Measurements from ENCODE around the gene SIRT3. TPM values are rescaled to one million over a fixed set of nuclear protein-coding genes. Genes with fewer than 3 reads are reported as not detected.

Gene SIRT3
- total RNA-seq, 2 donors from 2014 or later, result 16.1 to 22.0 TPM

GRCh38 chr11:227824-228379 is 8.2 kb downstream of the SIRT3 start:
- ATAC-seq (ENCODE audit: insufficient number of reproducible peaks, low FRiP score, low read depth) (no peak), DNase-seq (ENCODE audit: low spot score) (no peak)
- Histone ChIP-seq H3K9me3 (no peaks in the 10 kb centered on the region), H3K4me3 (no peak overlapping the region), H3K36me3 (no peaks in the 10 kb centered on the region), H3K4me1 (ENCODE audit: control insufficient read depth in 1 of 2, low read depth in 2 of 2) (no peaks in the 10 kb centered on the region), H3K27ac (no peak overlapping the region), H3K27me3 (replicated peaks; ENCODE audit: insufficient read depth) (no peaks in the 10 kb centered on the region)
- TF ChIP-seq CTCF (IDR thresholded peaks at IDR 0.05), result no peak

GRCh38 chr11:225734-226453 is 10.2 kb downstream of the SIRT3 start:
- DNase-seq (ENCODE audit: low spot score) (no peak), ATAC-seq (ENCODE audit: insufficient number of reproducible peaks, low FRiP score, low read depth) (no peak)
- Histone ChIP-seq H3K36me3 (no peaks in the 10 kb centered on the region), H3K27me3 (replicated peaks; ENCODE audit: insufficient read depth) (no peaks in the 10 kb centered on the region), H3K27ac (no peak overlapping the region), H3K4me1 (ENCODE audit: control insufficient read depth in 1 of 2, low read depth in 2 of 2) (no peaks in the 10 kb centered on the region), H3K4me3 (no peak overlapping the region), H3K9me3 (no peaks in the 10 kb centered on the region)
- TF ChIP-seq CTCF (IDR thresholded peaks at IDR 0.05), result no peak

DNA sequence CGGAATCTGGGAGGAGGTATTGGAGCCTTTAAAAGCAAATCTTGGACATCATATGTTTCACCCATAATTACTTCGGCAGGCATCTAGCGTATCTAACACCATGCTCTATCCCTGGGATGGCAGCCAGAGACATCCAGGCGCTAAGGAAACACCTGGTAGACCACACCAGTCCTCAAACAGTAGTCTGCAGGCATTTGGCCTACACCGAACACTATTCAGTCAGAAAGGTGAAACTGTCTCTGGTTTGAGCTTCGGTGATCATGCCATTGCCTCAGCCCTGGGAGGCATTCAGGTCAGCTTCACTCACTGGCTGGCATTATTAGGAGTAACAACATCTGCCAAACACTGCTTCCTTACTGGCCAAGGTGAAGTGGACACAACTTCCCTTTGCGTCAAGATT is 11.7 kb downstream of the SIRT3 start:
- H3K27ac ChIP-seq, result no peak overlapping the region
- no peak for ATAC-seq (ENCODE audit: insufficient number of reproducible peaks, low FRiP score, low read depth)
- no peaks in the 10 kb centered on the region for H3K27me3 ChIP-seq (replicated peaks; ENCODE audit: insufficient read depth)
- H3K36me3 ChIP-seq, result no peaks in the 10 kb centered on the region
- TF ChIP-seq CTCF (IDR thresholded peaks at IDR 0.05), result no peak
- H3K4me3 ChIP-seq, result no peak overlapping the region
- no peaks in the 10 kb centered on the region for H3K9me3 ChIP-seq
- H3K4me1 ChIP-seq (ENCODE audit: control insufficient read depth in 1 of 2, low read depth in 2 of 2), result no peaks in the 10 kb centered on the region
- DNase-seq (ENCODE audit: low spot score), result no peak

- Histone ChIP-seq H3K27ac (no peak overlapping the region), H3K36me3 (no peaks in the 10 kb centered on the region), H3K9me3 (no peaks in the 10 kb centered on the region), H3K4me3 (no peak overlapping the region), H3K27me3 (replicated peaks; ENCODE audit: insufficient read depth) (no peaks in the 10 kb centered on the region), H3K4me1 (ENCODE audit: control insufficient read depth in 1 of 2, low read depth in 2 of 2) (no peaks in the 10 kb centered on the region)
- DNase-seq (ENCODE audit: low spot score), result no peak
- no peak for ATAC-seq (ENCODE audit: insufficient number of reproducible peaks, low FRiP score, low read depth)
- TF ChIP-seq CTCF (IDR thresholded peaks at IDR 0.05), result no peak
Measured at GRCh38 chr11:223884-224283, 12.3 kb downstream of the SIRT3 start.

DNA sequence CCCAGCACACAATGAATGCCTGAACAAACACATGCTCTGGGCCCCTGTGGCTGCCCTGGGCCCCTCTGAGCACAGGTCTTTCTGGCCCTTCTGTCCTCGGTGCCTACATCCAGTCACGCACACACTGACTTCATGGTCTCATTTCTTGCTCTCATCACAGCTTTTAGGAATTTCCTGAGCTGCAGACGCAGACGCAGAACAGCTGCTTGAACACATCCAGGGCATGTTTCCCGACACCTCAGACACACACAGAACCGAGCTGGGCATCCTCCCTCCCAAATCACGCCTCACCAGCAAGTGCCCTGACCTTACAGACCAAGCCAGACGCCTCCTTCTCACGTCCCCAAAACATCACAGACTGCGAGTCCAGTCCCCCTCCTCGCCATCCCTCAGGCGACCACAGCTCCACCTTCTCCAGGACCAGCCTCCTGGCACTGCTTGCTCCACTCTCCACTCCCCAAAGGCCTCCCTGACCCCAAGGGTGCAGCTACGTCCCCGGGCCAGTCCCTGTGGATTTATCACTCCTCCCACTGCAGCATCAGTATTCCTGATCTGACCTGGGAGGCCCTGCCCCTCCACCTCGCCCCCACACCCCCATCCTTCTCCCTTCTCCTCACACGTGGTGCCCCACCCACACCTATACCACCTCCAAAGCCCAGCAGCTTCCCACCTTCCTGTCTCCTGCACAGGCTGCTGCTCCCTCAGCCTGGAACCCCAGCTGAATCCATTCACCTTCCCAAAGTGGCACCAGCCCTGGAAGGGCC is 12.9 kb downstream of the SIRT3 start:
- no peak for TF ChIP-seq CTCF (IDR thresholded peaks at IDR 0.05)
- Histone ChIP-seq H3K36me3 (peaks cover 4% of the 10 kb centered on the region), H3K4me3 (no peak overlapping the region), H3K4me1 (ENCODE audit: control insufficient read depth in 1 of 2, low read depth in 2 of 2) (no peaks in the 10 kb centered on the region), H3K9me3 (no peaks in the 10 kb centered on the region), H3K27me3 (replicated peaks; ENCODE audit: insufficient read depth) (no peaks in the 10 kb centered on the region), H3K27ac (no peak overlapping the region)
- no peak for DNase-seq (ENCODE audit: low spot score)
- no peak for ATAC-seq (ENCODE audit: insufficient number of reproducible peaks, low FRiP score, low read depth)

Data from thoracic aorta (tissue), 2 donors.